ENCODE results near the gene KRT20. TPM values are rescaled to one million over a fixed set of nuclear protein-coding genes. Genes with fewer than 3 reads are reported as not detected.

The KRT20 gene
- total RNA-seq, 1 donor from 2014 or later = not detected

Other genes with a start within 250 kb of the KRT20 start
- gene SMARCE1, start 237.4 kb downstream of the KRT20 start, total RNA-seq = 61.1 and 63.3 TPM in 2 replicates
- gene KRT222, start 220.1 kb downstream of the KRT20 start, total RNA-seq = 0.13 TPM in 2 replicates
- not detected in 2 replicates for gene KRT24, start 181.5 kb downstream of the KRT20 start, total RNA-seq
- gene KRT25, start 129.9 kb downstream of the KRT20 start, total RNA-seq = not detected in 2 replicates
- gene KRT26, start 113.0 kb downstream of the KRT20 start, total RNA-seq = not detected in 2 replicates
- not detected in 2 replicates for gene KRT27, start 102.7 kb downstream of the KRT20 start, total RNA-seq
- gene KRT28, start 85.3 kb downstream of the KRT20 start, total RNA-seq = not detected in 2 replicates
- gene KRT10, start 62.6 kb downstream of the KRT20 start, total RNA-seq = 1.9 and 2.3 TPM in 2 replicates
- gene KRT12, start 18.0 kb downstream of the KRT20 start, total RNA-seq = not detected in 2 replicates
- gene KRT23, start 52.4 kb upstream of the KRT20 start, total RNA-seq = 2.1 TPM in 1 of 2 replicates, not detected in the other
- gene KRT39, start 81.7 kb upstream of the KRT20 start, total RNA-seq = not detected in 2 replicates
- not detected in 2 replicates for gene KRT40, start 99.1 kb upstream of the KRT20 start, total RNA-seq
- gene KRTAP3-3, start 108.9 kb upstream of the KRT20 start, total RNA-seq = not detected in 2 replicates
- not detected in 2 replicates for gene KRTAP3-2, start 114.7 kb upstream of the KRT20 start, total RNA-seq
- not detected in 2 replicates for gene KRTAP3-1, start 123.9 kb upstream of the KRT20 start, total RNA-seq
- gene KRTAP1-5, start 142.0 kb upstream of the KRT20 start, total RNA-seq = not detected in 2 replicates
- gene KRTAP1-4, start 145.0 kb upstream of the KRT20 start, total RNA-seq = not detected in 2 replicates
- gene KRTAP1-3, start 149.6 kb upstream of the KRT20 start, total RNA-seq = not detected in 2 replicates
- gene KRTAP1-1, start 156.2 kb upstream of the KRT20 start, total RNA-seq = not detected in 2 replicates
- gene KRTAP2-1, start 162.1 kb upstream of the KRT20 start, total RNA-seq = not detected in 2 replicates
- gene KRTAP2-2, start 170.0 kb upstream of the KRT20 start, total RNA-seq = not detected in 2 replicates
- not detected in 2 replicates for gene KRTAP2-3, start 174.9 kb upstream of the KRT20 start, total RNA-seq
- not detected in 2 replicates for gene KRTAP2-4, start 180.6 kb upstream of the KRT20 start, total RNA-seq
- not detected in 2 replicates for gene KRTAP4-7, start 198.9 kb upstream of the KRT20 start, total RNA-seq
- gene KRTAP4-8, start 212.9 kb upstream of the KRT20 start, total RNA-seq = not detected in 2 replicates
- gene KRTAP4-16, start 217.0 kb upstream of the KRT20 start, total RNA-seq = not detected in 2 replicates
- gene KRTAP4-9, start 220.1 kb upstream of the KRT20 start, total RNA-seq = not detected in 2 replicates
- not detected in 2 replicates for gene KRTAP4-11, start 233.1 kb upstream of the KRT20 start, total RNA-seq
- gene KRTAP4-12, start 238.9 kb upstream of the KRT20 start, total RNA-seq = not detected in 2 replicates